H1 (cell line): ENCODE results near the gene HIVEP3. TPM values are rescaled to one million over a fixed set of nuclear protein-coding genes. Genes with fewer than 3 reads are reported as not detected.

ENCODE experiments used
- CTCF ChIA-PET: fragments of 300-600 bp; sonication (Branson Sonifier 250); formaldehyde crosslinking; loops from one replicate; lab custom pipeline; 2021; ENCODE audit not compliant: partially characterized antibody; lab: Charles Lee
- POLR2A ChIA-PET: fragments of 300-600 bp; sonication (Branson Sonifier 250); formaldehyde crosslinking; loops from one replicate; lab custom pipeline; 2021; ENCODE audit warnings: inconsistent platforms; ENCODE audit not compliant: partially characterized antibody; lab: Charles Lee
- DNase-seq, 2 experiments: peaks; one replicate each; pipeline versions ENCODE4 v3.0.0 to v3.0.0-alpha.2; 2010 to 2022; ENCODE audit warnings: low spot score in 2 of 2, low read depth in 1 of 2, mixed read lengths in 1 of 2
- FAIRE-seq: peaks from 2 replicates; lab custom pipeline; 2011; peaks lifted over from hg19 to GRCh38; lab: Jason Lieb, UNC
- H2AFZ ChIP-seq: 2 replicates; pipeline ENCODE4 v1.8.1; 2012; ENCODE audit warnings: low read length, inconsistent platforms
- H2AK5ac ChIP-seq: 2 replicates; pipeline ENCODE4 v1.6.1; 2013; ENCODE audit warnings: low read depth, low read length
- H2BK120ac ChIP-seq: replicated peaks from 2 replicates; pipeline ENCODE3; 2013; ENCODE audit warnings: low read depth, low read length, inconsistent platforms
- H2BK12ac ChIP-seq: 2 replicates; pipeline ENCODE4 v1.6.1; 2013; ENCODE audit warnings: low read depth, low read length
- H2BK15ac ChIP-seq: 2 replicates; pipeline ENCODE4 v1.6.1; 2013; ENCODE audit warnings: low read length
- H2BK20ac ChIP-seq: 2 replicates; pipeline ENCODE4 v1.6.1; 2013; ENCODE audit warnings: low read length
- H2BK5ac ChIP-seq: 2 replicates; pipeline ENCODE4 v1.6.1; 2013; ENCODE audit warnings: low read depth, low read length
- H3K14ac ChIP-seq: 2 replicates; pipeline ENCODE4 v1.6.1; 2013; ENCODE audit warnings: inconsistent platforms; ENCODE audit not compliant: insufficient read length
- H3K18ac ChIP-seq: 2 replicates; pipeline ENCODE4 v1.6.1; 2013; ENCODE audit warnings: low read length; ENCODE audit errors: extremely low read depth
- H3K23ac ChIP-seq: 2 replicates; pipeline ENCODE4 v1.6.1; 2013; ENCODE audit warnings: inconsistent platforms; ENCODE audit not compliant: insufficient read length
- H3K23me2 ChIP-seq: 2 replicates; pipeline ENCODE4 v1.6.1; 2013; ENCODE audit warnings: low read depth, low read length
- H3K27ac ChIP-seq: 2 replicates; pipeline ENCODE4 v1.6.1; 2011; ENCODE audit warnings: low read depth, low read length, inconsistent platforms
- H3K27me3 ChIP-seq, 4 experiments: replicated peaks in 1 of 4; 1 replicate in 1 of 4; 2 replicates in 3 of 4; pipeline versions ENCODE4 v1.6.1 to v1.8.1; 2011 to 2013; ENCODE audit warnings: low read length in 3 of 4, mild to moderate bottlenecking in 3 of 4, inconsistent platforms in 2 of 4, mixed read lengths in 2 of 4, moderate library complexity in 1 of 4; ENCODE audit not compliant: control insufficient read depth in 3 of 4, insufficient read depth in 3 of 4; ENCODE audit errors: extremely low read depth in 1 of 4
- H3K36me3 ChIP-seq, 4 experiments: 2 replicates each; pipeline versions ENCODE4 v1.6.1 to v1.8.1; 2011 to 2013; ENCODE audit warnings: mild to moderate bottlenecking in 4 of 4, low read length in 3 of 4, moderate library complexity in 2 of 4, control low read depth in 1 of 4, inconsistent platforms in 1 of 4; ENCODE audit not compliant: insufficient read depth in 4 of 4, control insufficient read depth in 2 of 4
- H3K4ac ChIP-seq: replicated peaks from 2 replicates; pipeline ENCODE3; 2013; ENCODE audit warnings: low read length, low read depth, mixed read lengths, inconsistent platforms; ENCODE audit not compliant: insufficient read length
- H3K4me1 ChIP-seq, 4 experiments: replicated peaks in 1 of 4; 1 replicate in 1 of 4; 2 replicates in 3 of 4; pipeline versions ENCODE4 v1.6.1 to v1.8.1; 2011 to 2013; ENCODE audit warnings: low read length in 3 of 4, inconsistent platforms in 2 of 4, mixed read lengths in 1 of 4; ENCODE audit not compliant: insufficient read depth in 4 of 4, control insufficient read depth in 3 of 4
- H3K4me2 ChIP-seq, 2 experiments: 2 replicates each; pipeline versions ENCODE4 v1.6.1 to v1.8.1; 2011 to 2013; ENCODE audit warnings: low read depth in 2 of 2, low read length in 2 of 2, control low read depth in 1 of 2, inconsistent platforms in 1 of 2, mild to moderate bottlenecking in 1 of 2; ENCODE audit not compliant: insufficient read depth in 1 of 2
- H3K4me3 ChIP-seq, 4 experiments: fragments of 200-600, 300-600 bp in 1 of 4; sonication (generic), shearing (Covaris generic), sonication (Bioruptor Twin) in 1 of 4; 2 replicates each; pipeline versions ENCODE4 v1.5.1 to v1.8.1; 2011 to 2016; ENCODE audit warnings: low read length in 4 of 4, low read depth in 3 of 4, control low read depth in 2 of 4, inconsistent platforms in 2 of 4, mild to moderate bottlenecking in 2 of 4, mixed read lengths in 1 of 4, moderate library complexity in 1 of 4; ENCODE audit not compliant: insufficient read depth in 2 of 4; ENCODE audit errors: extremely low read depth in 1 of 4
- H3K56ac ChIP-seq: replicated peaks from 2 replicates; pipeline ENCODE3; 2013; ENCODE audit warnings: low read depth, mild to moderate bottlenecking, mixed read lengths, low read length, inconsistent platforms; ENCODE audit not compliant: insufficient read length
- H3K79me1 ChIP-seq: 2 replicates; pipeline ENCODE4 v1.6.1; 2013; ENCODE audit warnings: low read depth, low read length, control low read depth
- H3K79me2 ChIP-seq, 2 experiments: 2 replicates each; pipeline versions ENCODE4 v1.6.1 to v1.8.1; 2012 to 2013; ENCODE audit warnings: low read length in 2 of 2, mild to moderate bottlenecking in 2 of 2, inconsistent platforms in 1 of 2; ENCODE audit not compliant: insufficient read depth in 2 of 2, control insufficient read depth in 1 of 2
- H3K9ac ChIP-seq, 4 experiments: replicated peaks in 1 of 4; 1 replicate in 1 of 4; 2 replicates in 3 of 4; pipeline versions ENCODE4 v1.6.1 to v1.8.1; 2011 to 2013; ENCODE audit warnings: low read depth in 3 of 4, low read length in 3 of 4, control low read depth in 2 of 4, mild to moderate bottlenecking in 2 of 4, moderate library complexity in 2 of 4, inconsistent platforms in 1 of 4; ENCODE audit errors: extremely low read depth in 1 of 4
- H3K9me3 ChIP-seq, 2 experiments: 2 replicates each; pipeline versions ENCODE4 v1.6.1 to v1.8.1; 2012 to 2013; ENCODE audit warnings: mild to moderate bottlenecking in 2 of 2, moderate library complexity in 2 of 2, control low read depth in 1 of 2, inconsistent platforms in 1 of 2, low read depth in 1 of 2, low read length in 1 of 2, mixed read lengths in 1 of 2; ENCODE audit not compliant: insufficient read depth in 2 of 2
- H4K20me1 ChIP-seq, 2 experiments: replicated peaks in 1 of 2; 2 replicates each; pipeline versions ENCODE3 to v1.8.1; 2011 to 2013; ENCODE audit warnings: inconsistent platforms in 2 of 2, low read length in 2 of 2, mild to moderate bottlenecking in 1 of 2; ENCODE audit not compliant: insufficient read depth in 2 of 2, control insufficient read depth in 1 of 2
- H4K5ac ChIP-seq: 2 replicates; pipeline ENCODE4 v1.6.1; 2013; ENCODE audit warnings: low read length, low read depth, mixed read lengths, inconsistent platforms; ENCODE audit not compliant: insufficient read length
- H4K8ac ChIP-seq: 2 replicates; pipeline ENCODE4 v1.8.0; 2013; ENCODE audit warnings: mild to moderate bottlenecking, moderate library complexity, low read length, inconsistent platforms; ENCODE audit not compliant: insufficient read depth; ENCODE audit errors: extremely low read depth
- H4K91ac ChIP-seq: replicated peaks from 2 replicates; pipeline ENCODE3; 2013; ENCODE audit warnings: low read length, mixed read lengths, inconsistent platforms; ENCODE audit not compliant: insufficient read length
- BRCA1 ChIP-seq: IDR thresholded peaks from 2 replicates; pipeline ENCODE4 v1.6.1; 2012; ENCODE audit warnings: low read depth, low read length, improper control_type of control experiment
- CHD1 ChIP-seq: IDR thresholded peaks from 2 replicates; pipeline ENCODE4 v1.6.1; 2012; ENCODE audit warnings: low read depth, low read length, improper control_type of control experiment
- EGR1 ChIP-seq: IDR thresholded peaks from 2 replicates; pipeline ENCODE4 v1.6.1; 2011; ENCODE audit warnings: low read depth, low read length, borderline replicate concordance
- HDAC6 ChIP-seq: IDR thresholded peaks from one replicate; pipeline ENCODE4 v1.7.1; 2012; ENCODE audit warnings: low read depth, mild to moderate bottlenecking, inconsistent platforms, low read length, moderate library complexity
- KDM5A ChIP-seq: fragments of 200-600 bp; IDR thresholded peaks from 2 replicates; pipeline ENCODE4 v1.7.1; 2012; ENCODE audit warnings: mild to moderate bottlenecking, low read length, inconsistent platforms, mixed read lengths
- MAX ChIP-seq: IDR thresholded peaks from 2 replicates; pipeline ENCODE4 v1.6.1; 2012; ENCODE audit warnings: inconsistent platforms
- NANOG ChIP-seq: IDR thresholded peaks from 2 replicates; pipeline ENCODE4 v1.6.1; 2011; ENCODE audit warnings: low read length, low read depth, mild to moderate bottlenecking, inconsistent platforms; ENCODE audit not compliant: insufficient read depth, poor library complexity, severe bottlenecking
- POLR2AphosphoS5 ChIP-seq: IDR thresholded peaks from 2 replicates; pipeline ENCODE4 v1.6.1; 2011; ENCODE audit warnings: low read depth, low read length
- SP1 ChIP-seq: IDR thresholded peaks from 2 replicates; pipeline ENCODE4 v1.6.1; 2011; ENCODE audit warnings: low read depth, low read length
- SRF ChIP-seq: IDR thresholded peaks from 2 replicates; pipeline ENCODE4 v1.6.1; 2011; ENCODE audit warnings: mild to moderate bottlenecking, low read depth, low read length, moderate library complexity
- TAF7 ChIP-seq: optimal IDR thresholded peaks from 2 replicates; pipeline ENCODE3; 2011; ENCODE audit warnings: low read depth, mild to moderate bottlenecking, inconsistent platforms, low read length, moderate library complexity, borderline replicate concordance
- WGBS, 2 experiments: shearing (Covaris generic) in 1 of 2; methylation state at CpG; one replicate each; pipeline versions ENCODE4 v1.1.6 to v1.1.7; 2013 to 2015; ENCODE audit warnings: low lambda C conversion rate in 2 of 2, mixed read lengths in 2 of 2, inconsistent platforms in 1 of 2, low coverage in 1 of 2, missing lambda C conversion rate in 1 of 2; ENCODE audit not compliant: insufficient replicate concordance in 2 of 2, insufficient coverage in 1 of 2, insufficient read length in 1 of 2; ENCODE audit errors: extremely low coverage in 1 of 2, missing lambda C conversion rate in 1 of 2; 5-methylcytosine and 5-hydroxymethylcytosine counted together
- polyA plus RNA-seq, 7 experiments: library from polyadenylated mRNA; depleted of rRNA in 3 of 7; stranded (reverse) in 5 of 7; unstranded in 2 of 7; fragments of >200 nt in 5 of 7; fragments of 200-250 nt in 2 of 7; gene quantifications; 1 replicate in 5 of 7; 2 replicates in 1 of 7; 4 replicates in 1 of 7; pipeline versions ENCODE4 v1.2.1 to v1.2.3, GENCODE V29; 2011 to 2013; ENCODE audit warnings: missing spikeins in 2 of 7, mixed read lengths in 2 of 7
- total RNA-seq: library from RNA; stranded (reverse); fragmentation: NEBNext Ultra II Directional; extraction: Animal tissue kit (Norgen Biotek cat#: 25700); gene quantifications from 2 replicates; pipeline ENCODE4 v1.2.1, GENCODE V29; 2021

The HIVEP3 gene
- total and polyA plus RNA-seq, 2 of the 8 experiments (the other 6 are each of a cell fraction or from before 2014, with no cell fraction given): 0.24 to 0.69 TPM

DNA sequence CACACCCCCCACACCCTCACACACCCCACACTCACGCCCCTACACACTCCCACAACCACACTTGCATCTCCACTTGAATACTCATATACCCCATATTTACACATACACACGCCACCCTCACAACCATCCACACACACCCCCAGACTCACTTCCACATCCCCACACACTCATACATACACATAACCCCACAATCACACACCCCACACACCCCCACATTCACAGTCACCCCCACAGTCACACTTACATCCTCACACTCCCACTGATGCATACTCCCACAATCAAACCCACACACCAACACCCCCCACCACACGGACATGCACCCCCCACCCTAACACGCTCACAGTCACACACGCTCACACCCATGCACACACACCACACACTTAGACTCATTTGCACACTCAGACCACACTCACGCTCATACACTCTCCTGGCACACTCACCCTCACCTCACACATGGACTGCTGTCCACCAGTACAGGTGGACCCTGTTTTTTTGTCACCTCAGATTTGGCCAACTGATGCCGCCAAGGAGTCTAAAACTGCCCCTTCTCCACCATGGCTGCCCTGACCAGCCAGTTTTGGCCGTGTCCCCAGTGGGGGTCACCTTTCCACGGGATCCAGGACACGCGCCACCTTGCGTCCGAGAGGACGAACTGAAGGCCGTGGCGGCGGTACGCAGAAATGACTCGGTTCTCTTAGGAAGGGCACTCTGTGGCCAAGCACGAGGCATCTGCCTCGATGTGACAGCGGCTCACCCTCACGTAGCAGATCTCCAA is 388.9 kb downstream of the HIVEP3 start:
- peak overlapping the region; percentile 17; the same call in 1 of the 2 replicates for H2BK12ac ChIP-seq
- no peak overlapping the region for H3K18ac ChIP-seq
- H2BK20ac ChIP-seq: no peak overlapping the region
- H3K56ac ChIP-seq: no peak overlapping the region
- FAIRE-seq: no peak
- ChIA-PET CTCF (interaction anchor here (0.6 kb wide), 1 partner anchor 14 kb away, joined by 3 read pairs; no protein-coding TSS in a partner anchor), POLR2A (no interaction called here)
- no peak overlapping the region for H3K14ac ChIP-seq
- H3K23ac ChIP-seq: no peak overlapping the region
- no peak overlapping the region for H3K4me3 ChIP-seq
- no peak overlapping the region for H3K4ac ChIP-seq
- no peaks in the 10 kb centered on the region for H3K79me2 ChIP-seq
- H2BK5ac ChIP-seq: no peak overlapping the region
- H2BK120ac ChIP-seq: no peak overlapping the region
- no peak overlapping the region for H3K4me2 ChIP-seq
- peaks cover 38% of the 10 kb centered on the region; the same call in 1 of the 2 replicates for H3K23me2 ChIP-seq
- no peak overlapping the region for H4K91ac ChIP-seq
- WGBS, 2 experiments: 85 to 100% methylated on average over 1 to 23 of the region's 23 CpGs
- no peak overlapping the region for H2AK5ac ChIP-seq
- H3K27ac ChIP-seq: no peak overlapping the region
- no peaks in the 10 kb centered on the region for H3K27me3 ChIP-seq
- no peak overlapping the region for H4K5ac ChIP-seq
- peaks cover 9 to 10% of the 10 kb centered on the region in 2 experiments; a peak in 2 of 4 replicates for H3K9me3 ChIP-seq
- no peak overlapping the region for H4K8ac ChIP-seq
- DNase-seq: no peak
- no peaks in the 10 kb centered on the region for H3K4me1 ChIP-seq
- H3K36me3 ChIP-seq: no peaks in the 10 kb centered on the region
- peaks cover 0 to 6% of the 10 kb centered on the region in 2 experiments for H4K20me1 ChIP-seq
- no peak overlapping the region for H2BK15ac ChIP-seq
- H3K79me1 ChIP-seq: no peaks in the 10 kb centered on the region
- no peak overlapping the region for H2AFZ ChIP-seq
- no peak overlapping the region for H3K9ac ChIP-seq
- TF ChIP-seq KDM5A (no peak), TAF7 (no peak), CHD1 (no peak), MAX (no peak), NANOG (no peak), SRF (no peak), POLR2AphosphoS5 (no peak), HDAC6 (no peak), SP1 (no peak), BRCA1 (no peak), EGR1 (no peak)
